Stimulated activated CD4-positive, alpha-beta T cell treated with anti-CD3 and anti-CD28 coated beads, Interleukin-1b, Interleukin-23, amount 100 ng/mL, for 4 hours (primary cell): ENCODE data around the gene INPPL1.

Experiments used
- DNase-seq, 2 donors: peaks; one replicate each; pipeline ENCODE4 v3.0.0-alpha.2; 2020; ENCODE audit warnings: low read depth in 2 of 2

Gene INPPL1

DNA sequence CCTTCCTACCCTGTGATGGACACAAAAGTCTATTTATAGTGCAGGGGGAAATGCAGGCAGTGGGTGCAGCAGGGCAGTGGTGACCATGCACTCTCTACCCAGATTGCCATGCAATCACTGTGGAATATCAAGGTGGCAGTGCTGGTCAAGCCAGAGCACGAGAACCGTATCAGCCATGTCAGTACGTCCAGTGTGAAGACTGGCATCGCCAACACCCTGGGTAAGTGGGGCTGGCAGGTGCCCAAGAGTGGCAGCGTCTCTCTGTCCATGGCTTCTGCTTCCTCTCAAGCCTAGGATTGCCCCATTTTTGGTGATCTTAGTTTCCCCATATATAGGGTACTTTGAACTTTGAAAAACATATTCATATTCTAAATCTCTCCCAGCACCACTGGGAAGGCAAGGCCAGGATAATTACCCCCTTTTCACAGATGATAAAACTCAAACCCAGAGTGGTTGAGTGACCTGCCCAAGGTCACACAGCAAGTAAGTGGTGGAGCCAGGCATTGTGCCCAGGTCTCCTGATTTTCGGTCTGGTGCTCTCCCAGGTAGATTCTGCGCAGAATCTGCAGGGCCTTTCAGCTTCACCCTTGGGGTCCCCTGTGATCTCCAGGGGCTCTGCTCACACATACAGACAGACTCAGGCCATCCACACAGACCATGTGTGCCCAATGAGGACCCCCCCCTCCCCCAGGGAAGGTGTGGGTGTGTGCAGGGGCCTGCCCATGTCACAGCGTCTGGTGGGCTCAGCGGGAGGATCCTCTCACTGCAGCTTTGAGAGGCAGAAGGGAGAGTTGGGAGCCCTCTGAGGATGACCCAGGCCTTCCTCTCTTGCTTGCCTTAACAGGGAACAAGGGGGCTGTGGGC, 7.1 kb downstream of the INPPL1 start:
- no peak for DNase-seq

DNA sequence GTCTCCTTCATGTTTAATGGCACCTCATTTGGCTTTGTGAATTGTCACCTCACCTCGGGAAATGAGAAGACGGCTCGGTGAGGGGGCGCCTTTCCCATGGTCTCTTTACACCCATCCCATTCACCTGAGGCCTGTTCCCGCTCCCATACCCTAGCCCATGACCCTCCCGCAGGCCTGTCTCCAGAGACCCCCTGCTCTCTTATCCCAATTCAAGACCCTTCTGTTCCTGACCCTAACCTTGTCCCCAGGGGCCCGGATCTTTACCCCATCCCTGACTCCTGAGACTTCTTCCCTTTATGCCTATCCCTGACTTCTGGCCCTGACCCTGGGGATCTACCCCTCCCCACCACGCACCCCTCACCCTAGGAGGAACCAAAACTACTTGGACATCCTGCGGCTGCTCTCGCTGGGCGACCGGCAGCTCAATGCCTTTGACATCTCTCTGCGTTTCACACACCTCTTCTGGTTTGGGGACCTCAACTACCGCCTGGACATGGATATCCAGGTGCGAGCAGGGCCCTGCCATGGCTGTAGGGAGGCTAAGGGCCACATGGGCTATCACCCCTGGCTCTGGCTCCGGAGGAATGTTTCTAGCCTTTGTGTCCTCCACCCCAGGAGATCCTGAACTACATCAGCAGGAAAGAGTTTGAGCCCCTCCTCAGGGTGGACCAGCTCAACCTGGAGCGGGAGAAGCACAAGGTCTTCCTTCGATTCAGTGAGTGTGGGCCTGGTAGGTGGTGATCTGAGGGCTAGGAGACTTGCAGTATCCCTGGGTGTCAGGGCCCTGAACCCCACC, 7.9 kb downstream of the INPPL1 start:
- no peak for DNase-seq

DNA sequence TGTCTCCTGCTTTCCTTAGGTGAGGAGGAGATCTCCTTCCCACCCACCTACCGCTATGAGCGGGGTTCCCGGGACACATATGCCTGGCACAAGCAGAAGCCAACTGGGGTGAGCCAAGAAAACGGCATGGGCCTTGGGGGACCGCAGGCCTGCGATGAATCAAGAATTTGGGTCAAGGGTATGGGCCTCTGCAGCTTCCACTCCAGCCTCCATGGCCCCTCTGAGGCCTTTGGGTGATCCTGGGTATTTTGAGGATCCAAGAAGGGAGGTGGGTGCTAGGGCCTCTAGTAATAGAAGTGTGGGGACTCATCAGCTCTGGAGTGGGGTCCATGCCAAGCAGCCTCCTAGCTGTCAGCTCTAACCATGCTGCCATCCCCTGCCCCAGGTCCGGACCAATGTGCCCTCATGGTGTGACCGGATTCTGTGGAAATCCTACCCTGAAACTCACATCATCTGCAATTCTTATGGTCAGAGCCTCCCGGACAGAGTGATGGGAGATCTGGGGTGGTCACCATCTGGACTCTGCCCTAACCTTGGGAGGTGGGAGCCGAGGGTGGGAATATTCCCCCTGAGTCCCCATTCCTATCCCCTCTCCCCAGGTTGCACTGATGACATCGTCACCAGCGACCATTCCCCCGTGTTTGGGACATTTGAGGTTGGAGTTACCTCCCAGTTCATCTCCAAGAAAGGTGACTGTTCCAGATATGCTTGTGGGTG, 8.6 kb downstream of the INPPL1 start:
- no peak for DNase-seq

DNA sequence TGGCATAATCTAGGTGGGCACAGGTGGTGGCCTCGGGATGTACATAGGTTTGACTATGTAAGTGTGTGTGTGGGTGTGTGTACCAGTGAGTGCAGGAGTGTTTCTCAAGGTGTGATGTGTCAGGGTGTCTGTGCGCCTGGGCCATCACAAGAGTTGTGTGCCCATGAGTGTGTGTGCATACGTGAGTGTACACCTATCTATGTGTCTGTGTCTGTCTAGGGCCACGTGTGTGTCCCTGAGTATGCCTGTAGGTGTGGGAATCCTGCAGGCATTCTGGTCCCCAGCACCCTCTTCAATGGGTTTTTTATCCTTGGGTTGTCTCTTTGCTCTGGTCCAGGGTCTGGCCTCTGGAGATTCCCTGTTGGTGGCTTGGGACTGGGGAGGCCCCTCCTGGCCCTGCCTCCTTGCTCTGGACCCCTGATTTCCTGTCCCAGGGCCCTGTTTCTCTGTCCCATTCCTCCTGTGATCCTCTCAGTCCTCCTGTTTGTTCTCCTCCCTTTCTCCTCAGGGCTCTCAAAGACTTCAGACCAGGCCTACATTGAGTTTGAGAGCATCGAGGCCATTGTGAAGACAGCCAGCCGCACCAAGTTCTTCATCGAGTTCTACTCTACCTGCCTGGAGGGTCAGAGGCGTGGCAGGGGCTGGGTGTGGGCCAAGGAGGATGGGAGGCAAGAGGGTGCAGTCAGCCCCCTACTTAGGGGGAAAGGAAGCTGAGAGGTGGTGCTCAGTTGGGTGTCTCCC, 9.4 kb downstream of the INPPL1 start:
- no peak for DNase-seq

DNA sequence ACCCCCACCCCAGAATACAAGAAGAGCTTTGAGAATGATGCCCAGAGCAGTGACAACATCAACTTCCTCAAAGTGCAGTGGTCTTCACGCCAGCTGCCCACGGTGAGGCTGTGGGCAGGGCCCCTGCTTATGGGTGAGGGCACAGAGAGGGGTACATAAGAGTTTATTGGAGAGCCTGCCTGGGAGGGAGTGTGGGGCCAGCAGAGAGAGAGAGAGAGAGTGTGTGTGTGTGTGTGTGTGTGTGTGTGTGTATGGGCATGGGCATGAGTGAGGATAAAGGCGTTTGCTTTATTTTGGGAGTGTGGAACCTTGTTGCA, 9.9 kb downstream of the INPPL1 start:
- no peak for DNase-seq

DNA sequence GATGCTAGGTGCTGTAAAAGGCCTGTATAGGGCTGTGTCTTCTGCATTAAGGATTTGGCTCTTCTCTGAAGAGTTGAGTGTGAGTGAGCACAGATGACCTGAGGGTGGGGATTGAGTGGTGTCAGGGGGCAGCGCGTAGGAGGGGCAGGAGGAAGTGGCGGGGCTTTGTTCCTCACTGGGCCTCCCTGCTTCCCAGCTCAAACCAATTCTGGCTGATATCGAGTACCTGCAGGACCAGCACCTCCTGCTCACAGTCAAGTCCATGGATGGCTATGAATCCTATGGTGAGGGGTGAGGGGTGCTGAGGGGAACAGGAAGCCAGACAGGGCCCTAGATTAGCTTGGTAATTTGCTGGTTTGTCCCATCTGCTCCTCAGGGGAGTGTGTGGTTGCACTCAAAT, 10.4 kb downstream of the INPPL1 start:
- DNase-seq = no peak

DNA sequence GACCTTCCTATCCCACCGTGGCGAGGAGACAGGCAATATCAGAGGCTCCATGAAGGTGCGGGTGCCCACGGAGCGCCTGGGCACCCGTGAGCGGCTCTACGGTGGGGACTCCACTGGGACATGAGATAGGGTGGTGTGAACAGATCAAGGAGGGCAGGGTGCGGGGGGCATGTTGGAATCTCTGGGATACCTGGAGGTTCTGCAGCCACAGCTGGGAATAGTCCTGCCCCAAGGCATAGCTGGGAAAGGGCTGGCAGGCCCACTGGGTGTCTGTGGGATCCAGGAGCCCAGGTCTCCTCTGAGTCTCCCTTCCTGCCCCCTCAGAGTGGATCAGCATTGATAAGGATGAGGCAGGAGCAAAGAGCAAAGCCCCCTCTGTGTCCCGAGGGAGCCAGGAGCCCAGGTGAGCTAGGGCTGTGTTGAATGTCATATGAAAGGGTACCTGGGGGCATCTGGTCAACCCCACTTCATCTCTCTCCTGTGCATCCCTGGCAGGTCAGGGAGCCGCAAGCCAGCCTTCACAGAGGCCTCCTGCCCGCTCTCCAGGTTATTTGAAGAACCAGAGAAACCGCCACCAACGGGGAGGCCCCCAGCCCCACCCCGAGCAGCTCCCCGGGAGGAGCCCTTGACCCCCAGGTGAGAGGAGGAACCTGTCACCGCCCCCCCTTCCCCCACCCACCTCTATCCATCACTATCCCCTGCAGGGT, 10.9 kb downstream of the INPPL1 start:
- no peak for DNase-seq

DNA sequence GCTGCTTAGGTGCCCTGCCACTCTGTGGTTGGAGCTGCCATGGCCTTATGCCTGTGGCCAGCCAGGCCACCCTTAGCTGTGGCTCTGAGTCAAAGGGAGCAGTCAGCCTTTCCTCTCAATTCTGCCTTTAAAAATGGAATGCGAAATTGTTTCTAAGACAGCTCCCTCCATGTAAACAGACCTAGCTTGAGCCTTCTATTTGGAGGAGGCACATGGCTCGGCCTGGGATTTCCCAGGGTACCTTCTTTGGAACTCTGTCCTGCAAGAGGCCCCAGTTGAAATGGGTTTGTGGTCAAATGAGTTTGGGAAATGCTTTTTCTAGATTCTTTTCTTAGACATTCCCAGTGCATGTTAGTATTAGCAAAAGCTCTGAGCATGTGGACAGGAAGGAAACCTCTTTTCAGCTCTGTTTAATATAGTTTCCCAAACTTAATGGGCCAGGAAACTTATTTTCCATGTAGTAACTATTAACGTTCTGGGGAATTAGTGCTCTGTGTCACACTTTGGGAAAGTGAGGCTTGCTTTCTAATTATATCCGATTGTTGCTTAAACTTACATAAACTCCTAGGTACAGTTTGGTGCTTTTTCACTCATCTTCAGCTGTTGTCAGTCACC, 11.6 kb downstream of the INPPL1 start:
- no peak for DNase-seq

DNA sequence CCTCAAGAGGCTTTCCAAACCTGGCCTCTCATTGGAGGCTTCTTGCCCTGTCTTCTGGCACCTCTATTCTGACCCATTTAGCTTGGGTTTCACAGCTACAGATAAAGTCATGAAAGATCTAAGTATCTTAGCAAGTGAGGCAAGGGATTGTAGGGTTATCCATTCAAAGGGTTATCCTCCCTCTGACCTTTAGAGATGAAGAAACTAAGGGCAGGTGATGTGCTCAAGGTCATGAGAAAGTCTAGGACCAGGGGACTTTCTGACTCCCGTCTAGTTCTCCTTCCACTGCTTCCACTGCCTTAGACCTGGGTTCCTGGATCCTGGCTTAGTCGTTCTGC, 12.2 kb downstream of the INPPL1 start:
- DNase-seq = no peak

DNA sequence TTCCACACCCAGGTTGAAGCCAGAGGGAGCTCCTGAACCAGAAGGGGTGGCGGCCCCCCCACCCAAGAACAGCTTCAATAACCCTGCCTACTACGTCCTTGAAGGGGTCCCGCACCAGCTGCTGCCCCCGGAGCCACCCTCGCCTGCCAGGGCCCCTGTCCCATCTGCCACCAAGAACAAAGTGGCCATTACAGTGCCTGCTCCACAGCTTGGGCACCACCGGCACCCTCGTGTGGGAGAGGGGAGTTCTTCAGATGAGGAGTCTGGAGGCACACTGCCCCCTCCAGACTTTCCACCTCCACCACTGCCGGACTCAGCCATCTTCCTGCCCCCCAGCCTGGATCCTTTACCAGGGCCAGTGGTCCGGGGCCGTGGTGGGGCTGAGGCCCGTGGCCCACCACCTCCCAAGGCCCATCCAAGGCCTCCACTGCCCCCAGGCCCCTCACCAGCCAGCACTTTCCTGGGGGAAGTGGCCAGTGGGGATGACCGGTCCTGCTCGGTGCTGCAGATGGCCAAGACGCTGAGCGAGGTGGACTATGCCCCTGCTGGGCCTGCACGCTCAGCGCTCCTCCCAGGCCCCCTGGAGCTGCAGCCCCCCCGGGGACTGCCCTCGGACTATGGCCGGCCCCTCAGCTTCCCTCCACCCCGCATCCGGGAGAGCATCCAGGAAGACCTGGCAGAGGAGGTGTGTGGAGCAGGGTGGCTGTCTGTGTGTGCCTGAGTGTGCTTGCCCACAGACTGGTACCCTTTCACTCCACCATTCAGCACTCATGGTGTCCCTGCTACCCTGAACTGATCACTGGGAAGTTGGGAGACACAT, 12.8 kb downstream of the INPPL1 start:
- no peak for DNase-seq

DNA sequence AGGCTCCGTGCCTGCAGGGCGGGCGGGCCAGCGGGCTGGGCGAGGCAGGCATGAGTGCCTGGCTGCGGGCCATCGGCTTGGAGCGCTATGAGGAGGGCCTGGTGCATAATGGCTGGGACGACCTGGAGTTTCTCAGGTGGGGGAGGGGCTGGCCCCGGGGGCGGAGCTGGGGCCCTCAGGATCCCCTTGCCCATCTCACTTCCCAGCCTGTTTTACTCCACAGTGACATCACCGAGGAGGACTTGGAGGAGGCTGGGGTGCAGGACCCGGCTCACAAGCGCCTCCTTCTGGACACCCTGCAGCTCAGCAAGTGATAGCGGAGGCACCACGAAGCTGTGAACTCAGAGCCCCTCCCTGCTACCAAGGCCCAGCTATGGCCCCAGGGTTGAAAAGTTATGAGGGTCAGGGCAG, 13.5 kb downstream of the INPPL1 start:
- peak in 1 of 2 donors; percentile 19 for DNase-seq

DNA sequence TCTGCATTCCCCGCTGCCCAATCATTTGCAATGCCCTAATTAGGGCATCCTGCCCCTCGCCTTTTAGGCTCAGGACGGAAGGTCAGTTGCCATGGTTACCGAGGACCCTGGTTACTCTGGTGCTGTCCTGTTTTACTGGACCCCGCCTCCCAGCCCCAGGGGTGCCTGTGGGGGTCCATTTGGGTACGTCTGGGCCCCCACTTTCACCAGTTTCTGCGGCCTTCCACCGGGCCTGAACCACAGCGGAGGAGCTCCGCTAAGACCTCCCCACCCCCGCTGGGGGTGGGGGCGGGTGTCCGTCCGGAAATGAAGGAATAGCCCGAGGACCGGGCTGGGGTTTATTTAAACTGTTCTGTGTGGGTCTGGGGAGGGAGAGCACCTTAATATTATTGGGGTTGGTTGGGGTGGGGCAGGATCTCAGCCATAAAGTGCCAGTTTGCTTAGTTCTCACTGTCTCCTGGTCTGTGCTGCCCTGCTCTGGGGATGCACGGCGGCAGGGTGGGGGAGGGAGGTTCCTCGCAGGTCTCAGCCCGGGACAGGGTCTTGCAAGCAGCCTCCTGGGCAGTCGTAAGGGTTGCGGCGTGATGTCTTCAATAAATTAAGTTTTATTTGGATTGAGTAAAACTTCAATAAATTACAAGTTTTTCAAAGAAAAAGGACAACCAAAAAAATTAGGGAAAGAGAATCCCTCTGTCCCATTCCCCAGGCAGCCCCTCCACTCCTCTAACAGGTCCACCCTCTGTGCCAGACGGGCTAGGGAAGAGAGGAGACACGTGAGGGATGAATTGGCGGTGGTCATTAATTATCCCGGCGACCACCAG, 14.1 kb downstream of the INPPL1 start:
- no peak for DNase-seq

DNA sequence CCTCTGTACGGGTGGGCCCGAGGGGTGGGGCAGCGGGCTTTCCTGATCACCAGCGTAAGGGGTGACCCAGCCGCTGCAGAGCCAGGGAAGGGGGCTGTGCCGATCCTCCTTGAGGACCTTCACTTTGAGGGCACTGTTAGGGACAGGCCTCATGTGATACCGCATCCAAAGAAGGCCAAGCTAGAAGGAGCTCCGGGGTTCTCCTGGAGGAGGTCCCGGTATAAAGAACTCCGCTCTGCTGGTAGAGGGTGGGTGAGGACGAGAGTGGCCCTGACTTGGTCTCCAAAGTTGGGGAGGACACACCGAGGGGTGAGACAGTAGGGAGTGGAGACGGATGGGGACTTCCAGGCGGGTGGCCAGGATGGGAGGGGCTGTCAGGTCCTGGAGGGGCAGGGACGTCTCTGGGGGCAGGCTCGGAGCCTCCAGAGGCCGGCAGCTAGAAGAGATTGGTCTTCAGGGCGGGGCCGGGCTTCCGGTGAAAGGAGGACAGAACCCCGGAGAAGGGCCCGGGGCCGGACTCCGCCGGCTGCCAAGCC, 14.8 kb downstream of the INPPL1 start:
- no peak for DNase-seq

DNA sequence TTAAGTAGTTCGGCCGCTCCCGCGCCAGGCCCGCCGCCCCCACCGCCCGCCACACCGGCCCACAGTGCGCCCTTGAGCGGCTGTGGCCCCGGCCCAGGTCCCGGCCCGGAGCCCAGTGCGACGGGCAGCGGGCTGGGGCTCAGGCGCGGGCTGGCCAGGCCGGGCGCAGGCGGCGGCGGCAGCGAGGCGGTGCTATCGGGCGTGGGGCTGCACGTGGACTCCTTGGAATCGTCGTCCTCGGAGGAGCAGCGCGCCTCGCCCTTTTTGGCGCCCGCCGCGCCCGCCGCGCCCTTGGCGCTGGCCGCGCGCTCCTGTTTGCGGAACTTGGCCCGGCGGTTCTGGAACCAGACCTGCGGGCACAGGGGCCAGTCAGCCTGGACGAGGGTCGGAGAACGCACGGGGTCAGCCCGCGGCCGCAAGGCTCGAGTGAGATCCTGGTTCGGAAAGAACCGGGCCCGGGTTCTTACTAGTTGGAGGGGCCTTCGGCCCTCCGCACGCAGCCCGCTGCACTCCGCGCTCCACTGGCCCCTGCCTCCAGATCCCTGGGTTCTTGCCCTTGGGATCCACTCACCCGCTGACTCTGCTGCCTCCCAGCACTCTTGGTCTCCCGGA, 15.4 kb downstream of the INPPL1 start:
- DNase-seq = no peak

DNA sequence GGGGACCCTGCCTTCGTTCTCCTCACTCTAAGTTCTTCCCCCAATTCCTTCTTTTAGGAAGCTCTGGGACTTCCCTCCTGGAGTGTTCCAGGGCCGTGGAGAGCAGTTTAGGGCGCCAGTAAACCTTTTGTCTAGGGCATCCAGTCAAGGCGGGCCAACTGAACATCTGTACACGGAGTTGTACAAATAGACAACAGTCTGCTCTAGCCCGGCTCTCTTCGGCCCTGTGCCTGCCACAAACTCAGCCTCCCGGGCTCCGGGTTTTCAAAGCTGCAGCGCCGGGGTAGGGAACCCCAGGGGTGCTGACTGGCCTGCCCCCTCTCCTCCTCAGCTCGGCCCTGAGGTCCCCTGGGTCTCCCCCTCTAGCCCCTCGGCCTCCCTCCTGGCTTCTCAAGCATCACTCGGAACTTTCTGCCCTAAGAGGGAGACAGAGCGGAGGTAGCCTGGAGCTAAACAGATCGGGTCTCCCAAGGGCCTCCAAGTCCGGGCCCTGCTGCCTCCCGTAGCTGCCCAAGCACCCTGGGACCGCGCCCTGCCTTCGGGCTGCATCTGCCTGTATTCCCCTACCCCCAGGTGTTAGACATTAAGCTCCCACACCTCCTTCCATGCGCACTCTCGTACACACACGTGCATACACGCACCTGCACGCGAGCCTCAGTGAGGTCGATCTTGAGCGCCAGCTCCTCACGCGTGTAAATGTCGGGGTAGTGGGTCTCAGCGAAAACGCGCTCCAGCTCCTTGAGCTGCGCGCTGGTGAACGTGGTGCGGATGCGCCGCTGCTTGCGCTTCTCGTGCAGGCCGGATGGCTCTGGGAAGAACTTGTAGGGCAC, 16.1 kb downstream of the INPPL1 start:
- no peak for DNase-seq

DNA sequence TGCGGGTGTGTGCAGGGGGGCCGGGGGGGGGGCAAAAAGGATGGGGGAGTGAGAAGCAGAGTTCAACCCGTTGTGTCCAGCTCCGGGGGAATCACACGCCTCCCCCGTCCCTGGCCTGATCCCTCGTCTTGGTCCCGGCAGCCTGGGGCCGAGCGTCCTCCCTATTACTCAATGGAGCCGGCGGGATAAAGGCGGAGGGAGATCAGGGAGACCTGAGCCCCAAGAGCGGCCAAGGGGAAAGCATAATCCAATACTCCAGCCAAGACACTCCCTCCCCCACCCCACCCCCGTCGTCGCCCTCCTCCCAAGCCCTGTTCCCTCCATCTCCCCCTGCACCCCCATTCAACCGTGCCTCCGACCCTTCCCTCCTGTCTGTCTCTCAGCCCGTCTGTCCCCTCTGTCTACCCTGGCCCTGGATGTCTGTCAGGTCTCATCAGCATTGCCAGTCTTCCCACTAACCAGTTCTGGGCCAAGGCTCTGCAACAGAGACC, 16.8 kb downstream of the INPPL1 start:
- DNase-seq = no peak

DNA sequence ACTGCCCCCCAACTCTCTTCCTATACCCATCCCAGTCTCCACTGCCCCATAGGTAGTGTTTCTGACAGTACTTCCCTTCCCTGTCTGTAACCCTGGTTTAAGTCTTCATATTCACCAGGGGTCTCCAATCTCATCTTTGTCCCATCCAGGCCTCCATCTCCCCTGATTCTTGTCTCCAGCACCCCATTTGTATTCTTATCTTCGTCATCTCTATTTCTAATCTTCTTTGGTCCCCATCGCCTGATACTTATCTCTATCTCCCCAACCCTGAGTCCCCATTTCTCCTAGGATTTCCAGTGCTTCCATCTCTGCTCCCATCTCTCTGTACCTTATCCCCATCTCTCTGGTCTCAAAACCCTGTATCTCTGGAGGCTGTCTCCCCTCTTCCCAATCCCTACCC, 17.6 kb downstream of the INPPL1 start:
- DNase-seq = no peak
